H1 (cell line): Measurements from ENCODE around the gene ZMYND15. TPM values are rescaled to one million over a fixed set of nuclear protein-coding genes. Genes with fewer than 3 reads are reported as not detected.

Source experiments
- CTCF ChIA-PET: fragments of 300-600 bp; sonication (Branson Sonifier 250); formaldehyde crosslinking; loops from one replicate; lab custom pipeline; 2021; ENCODE audit not compliant: partially characterized antibody; lab: Charles Lee
- POLR2A ChIA-PET: fragments of 300-600 bp; sonication (Branson Sonifier 250); formaldehyde crosslinking; loops from one replicate; lab custom pipeline; 2021; ENCODE audit warnings: inconsistent platforms; ENCODE audit not compliant: partially characterized antibody; lab: Charles Lee
- DNase-seq, 2 experiments: peaks; one replicate each; pipeline versions ENCODE4 v3.0.0 to v3.0.0-alpha.2; 2010 to 2022; ENCODE audit warnings: low spot score in 2 of 2, low read depth in 1 of 2, mixed read lengths in 1 of 2
- FAIRE-seq: peaks from 2 replicates; lab custom pipeline; 2011; peaks lifted over from hg19 to GRCh38; lab: Jason Lieb, UNC
- H2AFZ ChIP-seq: 2 replicates; pipeline ENCODE4 v1.8.1; 2012; ENCODE audit warnings: low read length, inconsistent platforms
- H2AK5ac ChIP-seq: 2 replicates; pipeline ENCODE4 v1.6.1; 2013; ENCODE audit warnings: low read depth, low read length
- H2BK120ac ChIP-seq: replicated peaks from 2 replicates; pipeline ENCODE3; 2013; ENCODE audit warnings: low read depth, low read length, inconsistent platforms
- H2BK12ac ChIP-seq: 2 replicates; pipeline ENCODE4 v1.6.1; 2013; ENCODE audit warnings: low read depth, low read length
- H2BK15ac ChIP-seq: 2 replicates; pipeline ENCODE4 v1.6.1; 2013; ENCODE audit warnings: low read length
- H2BK20ac ChIP-seq: 2 replicates; pipeline ENCODE4 v1.6.1; 2013; ENCODE audit warnings: low read length
- H2BK5ac ChIP-seq: 2 replicates; pipeline ENCODE4 v1.6.1; 2013; ENCODE audit warnings: low read depth, low read length
- H3K14ac ChIP-seq: 2 replicates; pipeline ENCODE4 v1.6.1; 2013; ENCODE audit warnings: inconsistent platforms; ENCODE audit not compliant: insufficient read length
- H3K18ac ChIP-seq: 2 replicates; pipeline ENCODE4 v1.6.1; 2013; ENCODE audit warnings: low read length; ENCODE audit errors: extremely low read depth
- H3K23ac ChIP-seq: 2 replicates; pipeline ENCODE4 v1.6.1; 2013; ENCODE audit warnings: inconsistent platforms; ENCODE audit not compliant: insufficient read length
- H3K23me2 ChIP-seq: 2 replicates; pipeline ENCODE4 v1.6.1; 2013; ENCODE audit warnings: low read depth, low read length
- H3K27ac ChIP-seq: 2 replicates; pipeline ENCODE4 v1.6.1; 2011; ENCODE audit warnings: low read depth, low read length, inconsistent platforms
- H3K27me3 ChIP-seq, 4 experiments: replicated peaks in 1 of 4; 1 replicate in 1 of 4; 2 replicates in 3 of 4; pipeline versions ENCODE4 v1.6.1 to v1.8.1; 2011 to 2013; ENCODE audit warnings: low read length in 3 of 4, mild to moderate bottlenecking in 3 of 4, inconsistent platforms in 2 of 4, mixed read lengths in 2 of 4, moderate library complexity in 1 of 4; ENCODE audit not compliant: control insufficient read depth in 3 of 4, insufficient read depth in 3 of 4; ENCODE audit errors: extremely low read depth in 1 of 4
- H3K36me3 ChIP-seq, 4 experiments: 2 replicates each; pipeline versions ENCODE4 v1.6.1 to v1.8.1; 2011 to 2013; ENCODE audit warnings: mild to moderate bottlenecking in 4 of 4, low read length in 3 of 4, moderate library complexity in 2 of 4, control low read depth in 1 of 4, inconsistent platforms in 1 of 4; ENCODE audit not compliant: insufficient read depth in 4 of 4, control insufficient read depth in 2 of 4
- H3K4ac ChIP-seq: replicated peaks from 2 replicates; pipeline ENCODE3; 2013; ENCODE audit warnings: low read length, low read depth, mixed read lengths, inconsistent platforms; ENCODE audit not compliant: insufficient read length
- H3K4me1 ChIP-seq, 4 experiments: replicated peaks in 1 of 4; 1 replicate in 1 of 4; 2 replicates in 3 of 4; pipeline versions ENCODE4 v1.6.1 to v1.8.1; 2011 to 2013; ENCODE audit warnings: low read length in 3 of 4, inconsistent platforms in 2 of 4, mixed read lengths in 1 of 4; ENCODE audit not compliant: insufficient read depth in 4 of 4, control insufficient read depth in 3 of 4
- H3K4me2 ChIP-seq, 2 experiments: 2 replicates each; pipeline versions ENCODE4 v1.6.1 to v1.8.1; 2011 to 2013; ENCODE audit warnings: low read depth in 2 of 2, low read length in 2 of 2, control low read depth in 1 of 2, inconsistent platforms in 1 of 2, mild to moderate bottlenecking in 1 of 2; ENCODE audit not compliant: insufficient read depth in 1 of 2
- H3K4me3 ChIP-seq, 4 experiments: fragments of 200-600, 300-600 bp in 1 of 4; sonication (generic), shearing (Covaris generic), sonication (Bioruptor Twin) in 1 of 4; 2 replicates each; pipeline versions ENCODE4 v1.5.1 to v1.8.1; 2011 to 2016; ENCODE audit warnings: low read length in 4 of 4, low read depth in 3 of 4, control low read depth in 2 of 4, inconsistent platforms in 2 of 4, mild to moderate bottlenecking in 2 of 4, mixed read lengths in 1 of 4, moderate library complexity in 1 of 4; ENCODE audit not compliant: insufficient read depth in 2 of 4; ENCODE audit errors: extremely low read depth in 1 of 4
- H3K56ac ChIP-seq: replicated peaks from 2 replicates; pipeline ENCODE3; 2013; ENCODE audit warnings: low read depth, mild to moderate bottlenecking, mixed read lengths, low read length, inconsistent platforms; ENCODE audit not compliant: insufficient read length
- H3K79me1 ChIP-seq: 2 replicates; pipeline ENCODE4 v1.6.1; 2013; ENCODE audit warnings: low read depth, low read length, control low read depth
- H3K79me2 ChIP-seq, 2 experiments: 2 replicates each; pipeline versions ENCODE4 v1.6.1 to v1.8.1; 2012 to 2013; ENCODE audit warnings: low read length in 2 of 2, mild to moderate bottlenecking in 2 of 2, inconsistent platforms in 1 of 2; ENCODE audit not compliant: insufficient read depth in 2 of 2, control insufficient read depth in 1 of 2
- H3K9ac ChIP-seq, 4 experiments: replicated peaks in 1 of 4; 1 replicate in 1 of 4; 2 replicates in 3 of 4; pipeline versions ENCODE4 v1.6.1 to v1.8.1; 2011 to 2013; ENCODE audit warnings: low read depth in 3 of 4, low read length in 3 of 4, control low read depth in 2 of 4, mild to moderate bottlenecking in 2 of 4, moderate library complexity in 2 of 4, inconsistent platforms in 1 of 4; ENCODE audit errors: extremely low read depth in 1 of 4
- H3K9me3 ChIP-seq, 2 experiments: 2 replicates each; pipeline versions ENCODE4 v1.6.1 to v1.8.1; 2012 to 2013; ENCODE audit warnings: mild to moderate bottlenecking in 2 of 2, moderate library complexity in 2 of 2, control low read depth in 1 of 2, inconsistent platforms in 1 of 2, low read depth in 1 of 2, low read length in 1 of 2, mixed read lengths in 1 of 2; ENCODE audit not compliant: insufficient read depth in 2 of 2
- H4K20me1 ChIP-seq, 2 experiments: replicated peaks in 1 of 2; 2 replicates each; pipeline versions ENCODE3 to v1.8.1; 2011 to 2013; ENCODE audit warnings: inconsistent platforms in 2 of 2, low read length in 2 of 2, mild to moderate bottlenecking in 1 of 2; ENCODE audit not compliant: insufficient read depth in 2 of 2, control insufficient read depth in 1 of 2
- H4K5ac ChIP-seq: 2 replicates; pipeline ENCODE4 v1.6.1; 2013; ENCODE audit warnings: low read length, low read depth, mixed read lengths, inconsistent platforms; ENCODE audit not compliant: insufficient read length
- H4K8ac ChIP-seq: 2 replicates; pipeline ENCODE4 v1.8.0; 2013; ENCODE audit warnings: mild to moderate bottlenecking, moderate library complexity, low read length, inconsistent platforms; ENCODE audit not compliant: insufficient read depth; ENCODE audit errors: extremely low read depth
- H4K91ac ChIP-seq: replicated peaks from 2 replicates; pipeline ENCODE3; 2013; ENCODE audit warnings: low read length, mixed read lengths, inconsistent platforms; ENCODE audit not compliant: insufficient read length
- ASH2L ChIP-seq: fragments of 200-600, 300-600 bp; sonication (generic); IDR thresholded peaks from one replicate; pipeline ENCODE4 v1.7.1; 2017; ENCODE audit warnings: low read length
- E2F6 ChIP-seq: IDR thresholded peaks from 2 replicates; pipeline ENCODE4 v1.6.1; 2012; ENCODE audit warnings: inconsistent platforms
- EZH2 ChIP-seq: fragments of 200-600 bp; sonication (generic); IDR thresholded peaks from 2 replicates; pipeline ENCODE4 v1.7.1; 2012; ENCODE audit warnings: low read depth, mild to moderate bottlenecking, moderate library complexity, low read length, inconsistent platforms; ENCODE audit not compliant: severe bottlenecking
- HDAC2 ChIP-seq, 2 experiments: fragments of 300-600 bp in 1 of 2; sonication (generic) in 1 of 2; IDR thresholded peaks; 2 replicates each; pipeline ENCODE4 v1.6.1; 2011 to 2012; ENCODE audit warnings: low read depth in 2 of 2, low read length in 2 of 2, mild to moderate bottlenecking in 2 of 2, moderate library complexity in 2 of 2, borderline replicate concordance in 1 of 2, inconsistent platforms in 1 of 2
- RNF2 ChIP-seq: fragments of 200-900, 300-1000 bp; sonication (generic); IDR thresholded peaks from 2 replicates; pipeline ENCODE4 v1.7.1; 2016; ENCODE audit warnings: borderline replicate concordance, low read depth, mild to moderate bottlenecking, antibody characterized with exemption, low read length; ENCODE audit not compliant: poor library complexity, severe bottlenecking; ENCODE audit errors: missing control alignments
- SP2 ChIP-seq: IDR thresholded peaks from 2 replicates; pipeline ENCODE4 v1.6.1; 2012; ENCODE audit warnings: mild to moderate bottlenecking, low read length, inconsistent platforms
- YY1 ChIP-seq: IDR thresholded peaks from 2 replicates; pipeline ENCODE4 v1.6.1; 2011; ENCODE audit warnings: low read depth, mild to moderate bottlenecking, low read length
- WGBS, 2 experiments: shearing (Covaris generic) in 1 of 2; methylation state at CpG; one replicate each; pipeline versions ENCODE4 v1.1.6 to v1.1.7; 2013 to 2015; ENCODE audit warnings: low lambda C conversion rate in 2 of 2, mixed read lengths in 2 of 2, inconsistent platforms in 1 of 2, low coverage in 1 of 2, missing lambda C conversion rate in 1 of 2; ENCODE audit not compliant: insufficient replicate concordance in 2 of 2, insufficient coverage in 1 of 2, insufficient read length in 1 of 2; ENCODE audit errors: extremely low coverage in 1 of 2, missing lambda C conversion rate in 1 of 2; 5-methylcytosine and 5-hydroxymethylcytosine counted together
- polyA plus RNA-seq, 7 experiments: library from polyadenylated mRNA; depleted of rRNA in 3 of 7; stranded (reverse) in 5 of 7; unstranded in 2 of 7; fragments of >200 nt in 5 of 7; fragments of 200-250 nt in 2 of 7; gene quantifications; 1 replicate in 5 of 7; 2 replicates in 1 of 7; 4 replicates in 1 of 7; pipeline versions ENCODE4 v1.2.1 to v1.2.3, GENCODE V29; 2011 to 2013; ENCODE audit warnings: missing spikeins in 2 of 7, mixed read lengths in 2 of 7
- total RNA-seq: library from RNA; stranded (reverse); fragmentation: NEBNext Ultra II Directional; extraction: Animal tissue kit (Norgen Biotek cat#: 25700); gene quantifications from 2 replicates; pipeline ENCODE4 v1.2.1, GENCODE V29; 2021

Gene ZMYND15
- total and polyA plus RNA-seq, 2 of the 8 experiments (the other 6 are each of a cell fraction or from before 2014, with no cell fraction given), result 0.53 to 0.58 TPM

DNA sequence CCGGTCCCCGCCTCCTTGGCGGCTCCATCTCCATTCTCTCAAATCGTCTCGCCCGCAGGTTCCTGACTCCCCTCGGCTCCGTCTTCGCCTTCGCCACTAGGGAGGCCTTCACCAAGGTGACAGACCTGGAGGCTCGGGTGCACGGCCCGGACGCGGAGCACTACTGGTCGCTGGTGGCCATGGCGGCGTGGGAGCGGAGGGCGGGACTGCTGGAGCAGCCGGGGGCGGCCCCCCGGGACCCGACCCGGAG lies 50.0 kb downstream of the ZMYND15 start:
- no peak for FAIRE-seq
- Histone ChIP-seq H3K14ac (no peak overlapping the region), H3K79me2 (no peaks in the 10 kb centered on the region), H3K27ac (no peak overlapping the region), H3K18ac (peak overlapping the region; percentile 78; the same call in 1 of the 2 replicates), H3K23ac (no peak overlapping the region), H2BK20ac (no peak overlapping the region), H3K56ac (no peak overlapping the region), H4K20me1 (peaks cover 0 to 2% of the 10 kb centered on the region in 2 experiments), H3K4me3 (peak overlapping the region; percentile 46 to 74 (median 66)), H2AK5ac (no peak overlapping the region), H2BK15ac (no peak overlapping the region; the same call in 1 of the 2 replicates), H2BK12ac (no peak overlapping the region), H4K91ac (no peak overlapping the region), H2AFZ (no peak overlapping the region; the same call in 1 of the 2 replicates), H4K5ac (no peak overlapping the region), H2BK5ac (no peak overlapping the region), H3K23me2 (peaks cover 17% of the 10 kb centered on the region), H3K27me3 (peaks cover 3 to 30% (median 17%) of the 10 kb centered on the region in 4 experiments), H3K36me3 (no peaks in the 10 kb centered on the region), H3K4me1 (peaks cover 0 to 15% (median 8%) of the 10 kb centered on the region in 4 experiments; a peak in 5 of 7 replicates), H3K9me3 (no peaks in the 10 kb centered on the region), H3K79me1 (no peaks in the 10 kb centered on the region), H2BK120ac (no peak overlapping the region), H3K4ac (peak overlapping the region; percentile 85), H3K9ac (peak overlapping the region in 3 of 4 experiments; percentile 2 to 60 (median 4); a peak in 4 of 7 replicates), H4K8ac (peak overlapping the region; percentile 89; the same call in 1 of the 2 replicates), H3K4me2 (peak overlapping the region; percentile 70 to 98)
- TF ChIP-seq E2F6 (no peak; the same call in 1 of the 2 replicates), ASH2L (peak; percentile 64), YY1 (peak; percentile 68; the same call in 1 of the 2 replicates), EZH2 (peak; percentile 23), HDAC2 (IDR thresholded peaks at IDR 0.05; ENCODE audit: borderline replicate concordance in 1 of 2, low read depth in 2 of 2, low read length in 2 of 2) (0 out of 4 replicates have a peak, but pooled peaks of 1 of the 2 experiments have one; percentile 59), RNF2 (peak; percentile 9), SP2 (no peak)
- ChIA-PET CTCF (interaction anchor here (0.8 to 4.8 kb wide), 22 partner anchors 10 to 227 kb away, joined by 3 to 27 read pairs (median 4); partner anchors contain the start of genes PLD2 and TM4SF5), POLR2A (interaction anchor here (1.1 to 3.1 kb wide), 12 partner anchors 15 to 150 kb away, joined by 3 to 15 read pairs (median 4); partner anchors contain the start of genes PLD2, RNF167 and SLC25A11)
- no peak for DNase-seq
- WGBS, 2 experiments, result 0% methylated on average over 16 of the region's 25 CpGs; no CpG with 5 or more reads in 1 of the 2 experiments
